Testis (tissue), 5 donors: ENCODE measurements around the gene MED13. TPM values are rescaled to one million over a fixed set of nuclear protein-coding genes. Genes with fewer than 3 reads are reported as not detected.
A peak's percentile ranks its signal among the peaks of the same experiment; 100 is the strongest.

ENCODE experiments used
- DNase-seq: peaks from one replicate; pipeline ENCODE4 v3.0.0-alpha.2; 2019
- H3K27ac ChIP-seq, 2 donors: fragments of 200-600 bp; sonication (generic); one replicate each; pipeline ENCODE4 v1.5.1; 2019
- H3K27me3 ChIP-seq: fragments of 200-600 bp; sonication (generic); one replicate; pipeline ENCODE4 v1.5.1; 2019
- H3K36me3 ChIP-seq: fragments of 200-600 bp; sonication (generic); one replicate; pipeline ENCODE4 v1.5.1; 2017; ENCODE audit warnings: low read depth; ENCODE audit errors: missing control alignments
- H3K4me1 ChIP-seq: fragments of 200-600 bp; sonication (generic); one replicate; pipeline ENCODE4 v1.5.1; 2019
- H3K4me3 ChIP-seq, 2 donors: fragments of 200-600 bp; sonication (generic); one replicate each; pipeline ENCODE4 v1.5.1; 2017 to 2019
- H3K9me3 ChIP-seq: fragments of 200-600 bp; sonication (generic); one replicate; pipeline ENCODE4 v1.5.1; 2017
- CTCF ChIP-seq, 3 experiments: fragments of 450-650 bp in 2 of 3; fragments of 200-600 bp in 1 of 3; sonication (generic) in 1 of 3; IDR thresholded peaks; one replicate each; pipeline ENCODE4 v1.5.1; 2016 to 2019; ENCODE audit warnings: antibody characterized with exemption in 3 of 3, mild to moderate bottlenecking in 2 of 3, moderate library complexity in 1 of 3
- POLR2A ChIP-seq: fragments of 450-650 bp; IDR thresholded peaks from one replicate; pipeline ENCODE4 v1.6.1; 2017; ENCODE audit warnings: antibody characterized with exemption, mild to moderate bottlenecking, moderate library complexity
- WGBS, 2 donors: methylation state at CpG; one replicate each; pipeline ENCODE4 v1.1.5; 2018; 5-methylcytosine and 5-hydroxymethylcytosine counted together
- intact Hi-C: fragments of 100-400 bp; cut with DNase I; formaldehyde crosslinking; loops from one replicate; pipeline ENCODE4 v1.15.1; 2023; ENCODE audit warnings: low total_unique reads
- long read RNA-seq, 2 donors: transcript quantifications; one replicate each; lab custom pipeline, GENCODE V29; 2026
- polyA plus RNA-seq: library from polyadenylated mRNA; stranded (reverse); fragments of 350-450 nt; fragmentation: Illumina TruSeq; extraction: RNeasy Lipid Tissue Mini Kit (QIAGEN cat#74804); gene quantifications from one replicate; pipeline ENCODE4 v1.2.3, GENCODE V29; 2014; ENCODE audit warnings: low read depth, low replicate concordance; ENCODE audit not compliant: insufficient read depth
- total RNA-seq, 2 donors: library from RNA; depleted of rRNA; stranded (reverse); fragments of >200 nt; gene quantifications; one replicate each; pipeline ENCODE4 v1.2.3, GENCODE V29; 2016

The MED13 gene
- total RNA-seq, result 100 to 1,000 TPM in 1 of 2 donors, 10 to 100 TPM in 1; 98.7 to 145 TPM
- polyA plus RNA-seq, result 44.0 TPM
- long read RNA-seq, donor 1, result 0 reads
- long read RNA-seq, donor 2, result 0 reads

GRCh38 chr17:62064791-62065563 lies at the start of gene MED13:
MED13 (minus strand) TSS chr17:62065278; CDS start chr17:62065205, 73 bp downstream.
- Histone ChIP-seq H3K27ac (peak within 1 kb of the TSS; percentile 97 to 100), H3K4me1 (peaks cover 15% of the 10 kb centered on the region), H3K9me3 (no peaks in the 10 kb centered on the region), H3K36me3 (no peaks in the 10 kb centered on the region), H3K4me3 (peak within 1 kb of the TSS; percentile 77 to 98), H3K27me3 (no peaks in the 10 kb centered on the region)
- 0 to 1% methylated on average over 33 to 36 of the region's 79 CpGs for WGBS, 2 donors
- DNase-seq, result peak; percentile 79
- no peak for TF ChIP-seq POLR2A
- TF ChIP-seq CTCF (IDR thresholded peaks at IDR 0.05), result no peak
- intact Hi-C loops, result loop anchor here (10.0 kb wide), 1 partner anchor 140 kb away; the partner anchor contains the start of gene INTS2

GRCh38 chr17:62112229-62112628 lies 47.2 kb upstream of the MED13 start:
- Histone ChIP-seq H3K4me1 (no peaks in the 10 kb centered on the region), H3K27me3 (no peaks in the 10 kb centered on the region), H3K4me3 (no peak overlapping the region), H3K9me3 (no peaks in the 10 kb centered on the region), H3K36me3 (no peaks in the 10 kb centered on the region), H3K27ac (no peak overlapping the region)
- no peak for DNase-seq
- TF ChIP-seq POLR2A, result no peak
- no peak for TF ChIP-seq CTCF (IDR thresholded peaks at IDR 0.05)
- WGBS, 2 donors, result 87 to 95% methylated on average over 2 of the region's 2 CpGs
- intact Hi-C loops, result no loop called here

GRCh38 chr17:62111562-62112171 lies 46.6 kb upstream of the MED13 start:
- no peak for DNase-seq
- TF ChIP-seq CTCF (IDR thresholded peaks at IDR 0.05) (no peak), POLR2A (no peak)
- Histone ChIP-seq H3K4me1 (no peaks in the 10 kb centered on the region), H3K36me3 (no peaks in the 10 kb centered on the region), H3K27me3 (no peaks in the 10 kb centered on the region), H3K9me3 (no peaks in the 10 kb centered on the region), H3K4me3 (no peak overlapping the region), H3K27ac (no peak overlapping the region)
- intact Hi-C loops, result no loop called here
- WGBS, 2 donors, result 75 to 77% methylated on average over 7 of the region's 7 CpGs

- Histone ChIP-seq H3K27me3 (no peaks in the 10 kb centered on the region), H3K36me3 (no peaks in the 10 kb centered on the region), H3K4me1 (no peaks in the 10 kb centered on the region), H3K9me3 (no peaks in the 10 kb centered on the region), H3K4me3 (no peak overlapping the region), H3K27ac (no peak overlapping the region)
- 85 to 90% methylated on average over 3 of the region's 3 CpGs for WGBS, 2 donors
- TF ChIP-seq POLR2A (no peak), CTCF (IDR thresholded peaks at IDR 0.05) (no peak)
- intact Hi-C loops, result no loop called here
- DNase-seq, result no peak
These were observed 45.9 kb upstream of the MED13 start for GRCh38 chr17:62110923-62111484.
